LNCAP (cell line): ENCODE measurements around the gene SNTB2.

Experiments
- CTCF ChIP-seq: fragments of 450-650 bp; IDR thresholded peaks from 2 replicates; pipeline ENCODE4 v1.5.1; 2017; ENCODE audit warnings: mild to moderate bottlenecking

SNTB2 gene

GRCh38 chr16:69348222-69348621 lies 161.3 kb downstream of the SNTB2 start:
- no peak for TF ChIP-seq CTCF

DNA sequence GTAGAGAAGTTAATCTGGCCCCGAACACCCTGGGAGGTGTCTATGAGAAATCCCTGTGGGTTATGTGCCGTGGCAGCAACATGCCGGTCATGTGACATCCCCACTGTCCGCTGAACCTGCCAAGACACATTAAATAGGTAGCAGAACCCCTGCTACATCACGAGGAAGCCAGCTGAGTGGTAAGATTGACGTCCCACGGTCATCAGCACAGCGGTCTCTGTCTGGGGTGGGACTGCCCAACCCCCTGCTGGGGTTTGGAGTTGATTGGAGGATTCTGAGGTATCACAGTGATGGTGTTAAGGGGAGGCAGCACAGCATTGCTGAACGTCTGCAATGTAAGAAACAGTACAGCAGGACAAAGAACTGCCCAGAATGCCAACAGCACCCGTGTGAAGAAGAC lies 162.6 kb downstream of the SNTB2 start:
- no peak for TF ChIP-seq CTCF

DNA sequence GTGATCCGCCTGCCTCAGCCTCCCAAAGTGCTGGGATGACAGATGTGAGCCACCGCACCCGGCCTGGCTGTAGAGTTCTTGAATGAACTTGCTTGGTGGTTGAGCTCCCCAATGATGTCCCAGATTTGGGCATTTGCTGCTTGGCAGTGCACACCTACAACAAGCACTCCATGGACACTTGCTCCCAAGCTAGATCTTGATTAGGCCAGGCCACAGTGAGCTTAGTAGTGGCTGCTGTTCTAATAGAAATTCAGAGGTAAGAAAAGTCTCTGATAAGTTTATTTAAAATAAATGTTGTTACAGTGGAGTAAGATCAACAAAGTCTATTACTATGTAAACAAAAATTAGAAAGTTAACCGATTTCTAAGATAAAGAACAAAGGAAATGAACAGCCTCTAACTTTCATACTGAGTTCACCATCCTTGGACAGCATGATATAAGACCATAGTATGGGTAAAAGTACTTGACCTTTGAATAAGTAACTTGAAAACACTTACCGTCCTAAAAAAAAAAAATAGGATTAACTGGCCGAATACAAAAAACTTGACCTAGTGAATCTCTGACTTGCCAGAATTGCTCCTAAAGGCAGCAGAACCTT lies 163.7 kb downstream of the SNTB2 start:
- no peak for TF ChIP-seq CTCF

DNA sequence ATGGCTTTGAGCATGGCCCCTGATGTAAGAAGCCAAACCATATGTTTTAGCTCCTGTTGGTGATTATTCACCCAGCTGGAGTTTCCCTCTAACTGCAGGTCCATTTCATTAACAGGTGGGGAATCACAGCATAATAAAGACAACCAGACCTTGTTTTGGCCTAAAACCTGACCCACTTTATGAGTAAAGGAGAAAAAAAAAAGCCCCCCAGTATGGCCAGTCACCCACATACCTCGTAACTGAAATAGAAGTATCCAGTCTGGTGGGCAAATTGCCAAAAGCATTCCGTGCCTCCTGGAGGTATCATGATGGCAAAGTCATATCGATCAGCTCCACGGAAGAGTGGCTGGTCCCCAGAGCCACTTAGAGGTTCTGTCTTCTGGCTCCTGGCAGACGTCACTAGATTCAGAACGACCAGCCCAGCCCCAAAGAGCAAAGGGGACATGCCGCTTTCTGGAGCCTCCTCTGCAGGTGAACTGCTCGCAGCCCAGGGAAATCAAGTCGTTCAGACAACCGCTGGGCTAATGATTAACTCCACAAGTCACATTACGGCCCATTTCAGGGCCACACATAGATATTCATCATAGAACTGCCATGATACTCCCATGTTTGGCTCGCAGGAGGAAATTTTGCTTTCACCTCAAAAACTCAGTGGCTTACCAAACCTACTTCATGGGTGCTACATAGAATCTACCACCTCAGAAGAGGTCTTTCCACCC lies 164.5 kb downstream of the SNTB2 start, which contains the start of gene TMED6:
TMED6 (minus strand) TSS at position 478 of the 719 bp plus-strand sequence; CDS start at position 445, 33 bp downstream.
- TF ChIP-seq CTCF, result no peak
